Activated CD4-positive, CD25-positive, alpha-beta regulatory T cell treated with anti-CD3 and anti-CD28 coated beads, Interleukin-2, amount 50 U/mL, for 24 hours (primary cell): ENCODE data around the gene IL1B.

Experiments
- ATAC-seq, 2 donors: fragments of 150-1000 bp; cut with Tn5 transposase; one replicate each; pipeline ENCODE4 v1.10.0; 2021; ENCODE audit warnings: mild to moderate bottlenecking in 1 of 2, moderate library complexity in 1 of 2

IL1B gene

GRCh38 chr2:112803691-112804521 is 32.7 kb downstream of the IL1B start:
- ATAC-seq: peak; percentile 90 to 91

DNA sequence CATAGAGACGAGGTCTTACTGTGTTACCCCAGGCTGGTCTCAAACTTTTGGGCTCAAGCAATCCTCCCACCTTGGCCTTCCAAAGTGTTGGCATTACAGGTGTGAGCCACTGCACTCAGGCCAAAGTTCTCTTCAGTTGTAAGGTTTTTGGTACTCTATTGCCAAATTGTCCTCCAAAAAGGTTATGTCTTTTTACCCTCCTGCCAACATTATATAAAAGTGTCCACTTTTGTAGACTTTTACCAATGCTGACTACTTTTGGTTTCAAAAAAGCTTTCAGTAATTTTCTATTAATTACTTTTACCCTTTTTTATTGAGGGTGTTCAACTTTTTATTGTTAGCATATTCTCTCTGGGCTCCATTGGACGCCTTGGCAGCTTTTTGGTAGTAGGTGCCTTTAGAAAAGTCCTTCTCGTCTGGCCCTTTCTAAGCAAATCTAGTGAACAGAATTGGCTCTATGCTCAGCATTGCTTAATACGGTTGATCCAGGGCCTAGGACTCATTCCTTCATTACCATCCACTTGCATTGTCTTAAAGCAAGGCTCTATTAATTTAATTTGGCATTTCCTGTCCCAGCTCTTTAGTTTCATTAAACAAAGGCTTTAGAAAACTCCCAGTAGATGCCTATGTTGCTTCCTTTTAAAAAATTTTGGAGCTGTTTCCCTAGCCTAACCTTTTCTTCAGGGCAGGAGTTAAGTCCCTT is 35.5 kb downstream of the IL1B start:
- ATAC-seq: no peak

DNA sequence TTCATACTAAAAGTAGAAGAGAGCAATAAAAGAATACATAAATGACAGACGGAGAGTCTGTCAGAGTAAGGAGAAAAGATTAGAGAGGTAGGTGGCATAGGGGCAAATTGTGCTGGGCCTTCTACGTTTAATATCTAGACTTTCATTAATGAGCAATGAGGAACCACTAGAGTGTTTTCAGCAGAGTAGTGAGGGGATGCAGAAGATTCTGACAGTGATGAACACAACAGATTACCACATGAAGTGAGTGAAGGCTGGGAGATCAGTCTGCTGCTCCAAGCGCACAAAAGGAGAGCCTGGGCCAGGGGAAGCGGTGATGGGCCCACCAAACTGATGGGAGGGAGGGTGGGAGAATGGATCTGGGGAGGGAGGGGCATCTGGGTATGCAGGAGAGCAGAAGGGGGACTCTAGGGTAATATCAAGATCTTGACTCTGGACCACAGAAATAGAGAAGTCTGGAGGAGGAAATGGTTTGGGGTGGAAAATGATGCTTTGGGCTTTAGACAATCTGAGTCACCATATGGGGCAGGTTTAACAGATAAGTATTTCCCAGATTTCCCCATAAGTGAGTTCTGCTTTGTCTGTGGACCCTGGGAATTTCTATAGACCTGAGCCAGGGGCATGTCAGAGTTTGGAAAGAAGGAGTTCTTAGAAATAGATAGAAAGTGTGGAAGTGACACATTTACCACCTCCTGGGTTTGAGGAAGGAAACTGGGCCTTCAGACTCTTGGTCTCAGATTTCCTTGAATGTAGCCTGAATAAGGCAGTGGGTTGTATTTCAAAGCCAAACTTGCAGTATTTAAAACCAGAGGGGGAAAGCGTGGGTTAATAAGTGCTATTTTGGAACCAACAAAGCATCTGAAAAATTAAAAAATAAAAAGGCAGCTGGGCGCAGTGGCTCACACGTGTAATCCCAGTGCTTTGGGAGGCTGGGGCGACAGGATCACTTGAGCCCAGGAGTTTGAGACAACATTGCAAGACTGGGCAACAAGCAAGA is 37.3 kb downstream of the IL1B start:
- no peak for ATAC-seq

- ATAC-seq: no peak
Measured at GRCh38 chr2:112796486-112796885, 40.1 kb downstream of the IL1B start.

DNA sequence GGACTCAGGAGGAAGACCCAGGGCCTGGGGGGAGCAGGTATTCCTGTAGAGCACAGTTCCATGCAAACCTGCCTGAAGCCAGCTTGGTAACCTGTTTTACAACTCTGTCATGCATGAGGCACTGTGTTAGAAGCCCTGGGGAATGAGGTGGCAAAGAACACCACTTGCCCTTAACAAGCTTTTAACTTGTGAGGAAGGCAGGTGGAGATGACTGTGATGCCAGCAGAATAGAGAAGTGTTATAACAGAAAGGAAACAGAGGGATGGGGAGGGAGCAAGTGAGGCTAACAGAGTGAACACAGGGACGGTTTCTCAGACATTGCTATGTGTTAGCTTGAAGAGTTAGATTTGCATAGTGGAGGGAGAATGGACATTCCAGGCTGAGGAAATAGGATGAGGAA is 40.8 kb downstream of the IL1B start:
- no peak for ATAC-seq

DNA sequence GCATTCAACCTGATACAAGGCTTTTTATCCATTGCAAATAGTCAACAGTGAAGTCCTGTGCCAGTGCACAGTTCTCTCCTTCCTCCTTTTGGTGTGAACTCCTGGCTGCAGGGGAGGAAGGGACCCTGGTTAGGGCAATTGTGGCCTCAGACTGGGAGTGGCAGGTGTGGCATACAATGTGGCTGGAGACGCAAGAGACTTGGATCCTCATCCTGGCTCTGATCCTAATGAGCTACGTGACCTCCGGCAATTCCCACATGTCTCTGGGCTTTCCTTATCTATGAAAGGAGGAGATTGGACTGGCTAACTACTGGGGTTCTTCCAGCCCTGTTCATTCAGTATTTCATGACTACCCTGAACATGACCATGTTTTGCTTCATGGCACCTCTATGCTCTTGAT is 41.7 kb downstream of the IL1B start:
- no peak for ATAC-seq

DNA sequence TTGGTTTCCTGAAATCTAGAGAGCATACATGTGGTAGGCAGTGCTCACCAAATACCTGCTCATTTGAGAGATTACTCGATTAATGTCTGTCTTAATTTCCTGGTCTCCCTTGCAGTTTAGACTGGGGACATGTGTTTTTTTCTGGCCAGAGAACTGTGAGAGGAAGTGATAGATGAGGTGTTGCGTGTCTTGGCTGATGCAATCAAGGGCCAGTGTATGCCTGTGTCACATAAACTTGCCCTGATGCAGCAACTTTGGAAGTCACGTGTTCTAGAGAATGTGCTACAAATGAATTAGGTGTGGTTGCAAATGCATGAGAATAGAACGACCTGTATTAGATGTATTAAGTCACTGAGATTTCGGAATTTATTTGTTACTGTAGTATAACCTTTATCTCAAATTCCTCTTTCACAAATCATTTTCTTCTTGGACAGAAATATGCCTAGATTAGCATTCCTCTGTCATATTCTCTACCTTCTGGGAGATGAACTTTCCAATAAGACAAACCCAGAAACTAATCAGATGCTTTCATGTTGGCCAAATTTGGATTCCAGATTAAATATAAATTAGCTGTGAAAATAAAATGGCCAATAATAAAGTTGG is 42.3 kb downstream of the IL1B start:
- peak; percentile 71 to 83 for ATAC-seq

DNA sequence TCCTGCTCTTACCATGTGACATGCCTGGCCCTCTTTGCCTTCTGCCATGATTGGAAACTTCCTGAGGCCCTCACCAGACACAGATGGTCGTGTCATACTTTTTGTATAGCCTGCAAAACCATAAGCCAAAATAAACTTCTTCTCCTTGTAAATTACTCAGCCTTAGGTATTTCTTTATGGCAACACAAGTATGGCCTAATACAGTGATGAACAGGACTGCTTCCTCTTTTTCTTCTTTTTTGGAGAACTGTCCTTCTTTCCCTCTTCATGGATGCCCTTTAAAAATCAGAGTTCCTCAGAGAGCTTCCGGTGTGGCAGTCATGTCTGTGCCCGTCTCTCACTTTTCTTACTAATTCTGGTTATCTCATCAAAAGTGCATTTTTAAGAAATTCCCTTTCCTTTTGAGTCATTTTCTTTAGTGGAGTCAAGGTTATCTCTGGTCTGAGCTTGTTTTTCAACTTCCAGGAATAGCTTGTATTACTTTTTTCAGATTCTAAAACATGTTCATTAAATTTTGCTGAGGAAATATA is 43.1 kb downstream of the IL1B start:
- ATAC-seq: peak; percentile 21 to 61

GRCh38 chr2:112792419-112792818 is 44.2 kb downstream of the IL1B start:
- ATAC-seq: no peak

GRCh38 chr2:112791693-112792230 is 44.8 kb downstream of the IL1B start:
- ATAC-seq: no peak

GRCh38 chr2:112791019-112791418 is 45.6 kb downstream of the IL1B start:
- ATAC-seq: no peak

GRCh38 chr2:112790305-112790704 is 46.3 kb downstream of the IL1B start:
- ATAC-seq: no peak

GRCh38 chr2:112789186-112789585 is 47.4 kb downstream of the IL1B start:
- no peak for ATAC-seq

DNA sequence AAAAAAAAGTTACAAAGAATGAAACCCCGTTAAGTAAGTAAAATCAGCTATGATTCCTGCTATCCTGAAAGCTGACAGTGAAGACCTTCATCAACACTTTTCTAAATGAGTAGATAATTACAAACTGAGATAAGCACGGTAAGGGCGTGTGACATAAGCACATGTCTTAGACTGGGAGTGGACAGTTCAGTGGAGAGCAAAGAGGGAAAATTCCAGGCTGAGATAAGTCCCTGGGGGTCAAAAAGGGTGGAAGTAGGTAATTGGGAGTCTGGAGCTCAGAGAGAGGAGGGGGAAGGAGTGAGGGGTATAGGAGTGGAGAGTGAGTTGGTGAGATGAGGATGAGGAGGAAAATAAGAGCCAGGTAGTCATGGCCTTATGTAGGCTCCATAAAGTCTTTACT is 47.9 kb downstream of the IL1B start:
- ATAC-seq: no peak

- no peak for ATAC-seq
Measured at GRCh38 chr2:112787729-112788393, 48.7 kb downstream of the IL1B start.

DNA sequence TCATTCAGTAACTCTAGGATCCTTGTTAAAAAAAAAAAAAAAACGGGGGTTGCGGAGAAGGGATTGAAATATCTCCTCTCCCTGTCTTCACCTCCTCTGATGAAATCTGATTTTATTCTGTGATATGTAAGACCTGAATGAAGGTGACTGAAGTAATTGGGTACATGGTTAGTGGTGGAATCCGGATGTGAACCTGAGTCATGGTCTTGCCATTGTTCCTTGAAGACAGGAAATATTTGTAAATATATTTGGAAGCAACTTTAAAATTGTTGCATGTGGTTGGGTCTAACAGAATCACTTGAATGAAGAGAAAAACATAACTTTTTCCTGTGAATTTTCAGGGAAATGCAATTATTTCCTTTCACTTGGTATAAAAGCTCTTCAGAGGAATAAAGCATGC is 49.3 kb downstream of the IL1B start:
- no peak for ATAC-seq

- peak; percentile 82 to 83 for ATAC-seq
Measured at GRCh38 chr2:112784199-112785189, 52.1 kb downstream of the IL1B start, which contains the start of gene IL1A. Gene IL1A (minus strand): TSS chr2:112784493. CDS start chr2:112783770, 723 bp downstream.

DNA sequence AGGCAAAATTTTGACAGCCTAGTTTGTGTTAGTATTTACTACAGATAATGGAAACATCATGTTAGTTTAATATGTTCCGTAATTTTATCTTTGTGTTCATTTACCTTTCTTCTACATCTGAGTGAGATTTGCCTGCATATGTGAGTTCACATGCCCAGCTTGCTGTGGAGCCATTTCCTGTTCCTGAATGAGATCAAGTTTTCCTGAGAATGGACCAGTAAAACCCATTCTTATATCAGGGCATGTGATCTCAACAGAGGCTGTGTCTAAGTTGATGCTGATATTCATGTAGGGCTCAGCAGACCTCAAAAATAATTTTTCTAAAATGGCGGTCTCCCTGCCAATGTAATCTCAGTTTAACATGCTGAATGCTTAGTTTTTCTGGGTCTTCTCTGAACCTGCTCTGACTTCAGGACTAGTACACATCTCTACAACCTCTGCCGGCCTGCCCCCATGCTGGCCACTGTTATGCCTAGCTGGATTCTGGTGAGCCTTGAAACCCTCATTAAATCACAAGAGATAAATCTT is 53.3 kb downstream of the IL1B start:
- no peak for ATAC-seq

DNA sequence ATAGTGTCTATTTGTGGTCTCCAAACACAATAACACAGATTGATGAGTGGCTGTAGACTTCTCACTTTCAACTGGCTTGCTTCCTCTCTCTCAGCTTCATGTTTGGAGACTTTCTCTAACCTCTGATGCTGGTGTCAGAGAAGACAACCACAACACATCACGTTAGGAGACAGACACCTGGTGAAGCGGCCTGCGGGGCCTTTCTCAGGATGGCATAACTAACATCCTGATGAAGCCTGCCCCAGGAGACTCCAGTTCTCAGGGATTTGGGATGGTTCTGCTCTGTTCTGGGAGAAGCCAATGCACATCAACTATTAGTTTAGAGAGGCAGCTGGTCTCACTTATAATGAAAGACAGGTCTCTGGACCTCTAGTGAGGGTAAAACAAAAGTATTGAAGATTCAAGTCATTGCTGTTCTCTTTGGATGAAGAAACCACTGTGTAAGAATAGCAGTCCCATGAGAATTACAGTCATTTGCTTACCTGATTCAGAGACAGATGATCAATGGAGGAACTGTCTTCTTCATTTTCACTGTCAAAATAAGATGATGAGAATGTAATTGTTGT is 54.3 kb downstream of the IL1B start:
- no peak for ATAC-seq
